ENCODE measurements around the gene MBLAC2.

MBLAC2 gene

DNA sequence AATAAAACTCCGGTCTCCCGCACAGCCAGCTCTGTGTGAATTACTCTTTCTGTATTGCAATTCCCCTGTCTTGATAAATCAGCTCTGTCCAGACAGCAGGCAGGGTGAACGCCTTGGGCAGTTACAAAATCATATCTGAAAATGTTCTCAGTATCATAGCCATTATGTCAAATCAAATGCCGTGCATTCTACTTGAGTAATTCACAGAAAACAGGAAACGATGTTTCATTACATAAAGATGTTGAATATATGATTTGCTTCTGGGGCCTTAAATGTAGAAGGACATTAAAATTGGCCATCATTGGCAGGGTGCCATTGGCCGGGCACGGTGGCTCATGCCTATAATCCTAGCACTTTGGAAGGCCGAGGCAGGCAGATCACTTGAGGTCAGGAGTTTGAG is 8.6 kb upstream of the MBLAC2 start:
- Histone ChIP-seq H3K9me3 (ENCODE audit: control insufficient read depth, insufficient read depth, low read length) (no peaks in the 10 kb centered on the region), H4K20me1 (ENCODE audit: control insufficient read depth, insufficient read depth, low read depth, low read length) (no peaks in the 10 kb centered on the region), H3K4me1 (ENCODE audit: control insufficient read depth, low read length) (no peaks in the 10 kb centered on the region), H3F3A (ENCODE audit: control insufficient read depth, insufficient read depth) (no peaks in the 10 kb centered on the region), H3K9me2 (replicated peaks; ENCODE audit: control insufficient read depth, low read length) (no peaks in the 10 kb centered on the region), H3K27ac (ENCODE audit: low read depth, low read length) (no peak overlapping the region), H3K36me3 (ENCODE audit: control insufficient read depth, low read length) (peaks cover 42% of the 10 kb centered on the region), H3K27me3 (ENCODE audit: control insufficient read depth, low read length) (no peaks in the 10 kb centered on the region), H3K79me2 (ENCODE audit: control insufficient read depth, low read length) (peaks cover 25% of the 10 kb centered on the region), H3K4me3 (ENCODE audit: low read length) (no peak overlapping the region), H3K4me2 (ENCODE audit: low read length) (no peak overlapping the region)
- TF ChIP-seq, protein P1, sequence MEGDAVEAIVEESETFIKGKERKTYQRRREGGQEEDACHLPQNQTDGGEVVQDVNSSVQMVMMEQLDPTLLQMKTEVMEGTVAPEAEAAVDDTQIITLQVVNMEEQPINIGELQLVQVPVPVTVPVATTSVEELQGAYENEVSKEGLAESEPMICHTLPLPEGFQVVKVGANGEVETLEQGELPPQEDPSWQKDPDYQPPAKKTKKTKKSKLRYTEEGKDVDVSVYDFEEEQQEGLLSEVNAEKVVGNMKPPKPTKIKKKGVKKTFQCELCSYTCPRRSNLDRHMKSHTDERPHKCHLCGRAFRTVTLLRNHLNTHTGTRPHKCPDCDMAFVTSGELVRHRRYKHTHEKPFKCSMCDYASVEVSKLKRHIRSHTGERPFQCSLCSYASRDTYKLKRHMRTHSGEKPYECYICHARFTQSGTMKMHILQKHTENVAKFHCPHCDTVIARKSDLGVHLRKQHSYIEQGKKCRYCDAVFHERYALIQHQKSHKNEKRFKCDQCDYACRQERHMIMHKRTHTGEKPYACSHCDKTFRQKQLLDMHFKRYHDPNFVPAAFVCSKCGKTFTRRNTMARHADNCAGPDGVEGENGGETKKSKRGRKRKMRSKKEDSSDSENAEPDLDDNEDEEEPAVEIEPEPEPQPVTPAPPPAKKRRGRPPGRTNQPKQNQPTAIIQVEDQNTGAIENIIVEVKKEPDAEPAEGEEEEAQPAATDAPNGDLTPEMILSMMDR (IDR thresholded peaks at IDR 0.05; ENCODE audit: low read depth, low read length, poor library complexity, severe bottlenecking) = no peak
- TF ChIP-seq EZH2phosphoT487 (IDR thresholded peaks at IDR 0.05; ENCODE audit: borderline replicate concordance, low read length) = no peak

DNA sequence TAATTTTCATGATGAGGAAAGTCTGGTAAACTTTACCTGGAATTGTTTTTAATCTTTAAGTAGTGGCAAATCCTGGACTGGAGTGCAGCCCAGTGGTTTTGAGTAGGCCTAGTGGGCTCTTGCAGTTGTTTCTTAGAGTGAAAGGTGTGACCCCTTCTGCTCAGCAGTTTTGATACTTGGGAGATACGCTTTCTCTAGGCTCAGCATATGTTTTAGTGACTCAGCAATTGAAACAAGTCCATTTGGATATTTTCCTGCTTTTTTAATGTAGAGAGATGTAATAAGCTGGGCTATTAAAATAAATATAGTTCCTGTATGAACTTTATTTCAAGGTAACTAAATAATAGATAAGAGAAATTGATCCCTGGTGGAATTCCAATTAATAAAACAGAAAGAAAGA is 6.1 kb upstream of the MBLAC2 start:
- no peak overlapping the region for H3K27ac ChIP-seq (ENCODE audit: low read depth, low read length)
- peaks cover 50% of the 10 kb centered on the region for H3K79me2 ChIP-seq (ENCODE audit: control insufficient read depth, low read length)
- no peak overlapping the region for H3K4me3 ChIP-seq (ENCODE audit: low read length)
- no peaks in the 10 kb centered on the region for H3K9me3 ChIP-seq (ENCODE audit: control insufficient read depth, insufficient read depth, low read length)
- no peaks in the 10 kb centered on the region for H3K27me3 ChIP-seq (ENCODE audit: control insufficient read depth, low read length)
- no peaks in the 10 kb centered on the region for H4K20me1 ChIP-seq (ENCODE audit: control insufficient read depth, insufficient read depth, low read depth, low read length)
- H3K36me3 ChIP-seq (ENCODE audit: control insufficient read depth, low read length) = peaks cover 46% of the 10 kb centered on the region
- no peaks in the 10 kb centered on the region for H3K9me2 ChIP-seq (replicated peaks; ENCODE audit: control insufficient read depth, low read length)
- H3K4me1 ChIP-seq (ENCODE audit: control insufficient read depth, low read length) = peaks cover 15% of the 10 kb centered on the region
- no peak overlapping the region for H3K4me2 ChIP-seq (ENCODE audit: low read length)
- H3F3A ChIP-seq (ENCODE audit: control insufficient read depth, insufficient read depth) = no peaks in the 10 kb centered on the region
- TF ChIP-seq, protein P1 (IDR thresholded peaks at IDR 0.05; ENCODE audit: low read depth, low read length, poor library complexity, severe bottlenecking) = no peak
- no peak for TF ChIP-seq EZH2phosphoT487 (IDR thresholded peaks at IDR 0.05; ENCODE audit: borderline replicate concordance, low read length)

DNA sequence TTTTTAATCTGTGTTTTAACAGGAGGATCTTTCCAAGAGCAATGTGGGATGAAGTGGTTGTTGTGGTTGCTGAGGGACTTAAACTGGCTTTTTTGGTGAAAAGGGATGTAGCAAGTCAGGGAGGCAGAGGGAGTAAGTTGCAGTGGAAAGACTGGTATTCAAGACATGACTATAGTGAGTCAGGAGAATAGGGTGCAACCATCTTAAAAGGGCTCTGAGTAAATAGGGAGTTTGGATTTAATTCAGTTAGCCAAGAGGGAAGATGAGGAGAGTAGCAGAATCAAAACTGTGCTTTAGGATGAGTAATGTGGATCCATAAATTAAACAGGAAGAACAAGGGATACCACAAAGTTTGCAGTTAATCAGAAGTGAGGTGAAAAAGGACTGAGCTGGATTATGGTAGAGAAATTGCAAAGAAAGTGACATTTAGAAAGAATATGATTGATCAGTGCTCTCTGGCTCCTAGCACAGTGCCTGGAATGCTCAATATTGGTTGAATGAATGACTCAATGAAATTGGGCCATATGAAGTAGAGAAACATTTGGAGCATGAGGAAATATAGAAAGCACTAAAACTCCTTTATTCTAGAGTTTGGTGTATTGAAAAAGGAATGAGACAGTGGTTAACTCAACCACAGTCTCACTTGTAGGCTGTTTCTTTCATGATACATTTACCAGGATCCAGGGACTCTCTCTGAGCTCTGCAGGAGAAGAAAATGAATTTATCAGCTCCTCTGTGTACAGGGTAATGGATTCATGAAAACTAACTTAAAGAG is 5.2 kb upstream of the MBLAC2 start:
- no peak overlapping the region for H3K4me3 ChIP-seq (ENCODE audit: low read length)
- no peak overlapping the region for H3K27ac ChIP-seq (ENCODE audit: low read depth, low read length)
- peaks cover 58% of the 10 kb centered on the region for H3K79me2 ChIP-seq (ENCODE audit: control insufficient read depth, low read length)

More for the DNA sequence above, 5.2 kb upstream of the MBLAC2 start:
- Histone ChIP-seq H3K4me2 (ENCODE audit: low read length) (no peak overlapping the region), H3K27me3 (ENCODE audit: control insufficient read depth, low read length) (no peaks in the 10 kb centered on the region), H3K36me3 (ENCODE audit: control insufficient read depth, low read length) (peaks cover 37% of the 10 kb centered on the region), H3F3A (ENCODE audit: control insufficient read depth, insufficient read depth) (no peaks in the 10 kb centered on the region), H3K4me1 (ENCODE audit: control insufficient read depth, low read length) (peaks cover 17% of the 10 kb centered on the region), H4K20me1 (ENCODE audit: control insufficient read depth, insufficient read depth, low read depth, low read length) (no peaks in the 10 kb centered on the region), H3K9me3 (ENCODE audit: control insufficient read depth, insufficient read depth, low read length) (no peaks in the 10 kb centered on the region), H3K9me2 (replicated peaks; ENCODE audit: control insufficient read depth, low read length) (no peaks in the 10 kb centered on the region)
- TF ChIP-seq, protein P1 (IDR thresholded peaks at IDR 0.05; ENCODE audit: low read depth, low read length, poor library complexity, severe bottlenecking) = no peak
- no peak for TF ChIP-seq EZH2phosphoT487 (IDR thresholded peaks at IDR 0.05; ENCODE audit: borderline replicate concordance, low read length)

Data from DOHH2 (cell line).